CD4-positive, alpha-beta T cell treated with Interleukin-6 at 100 ng/mL for 8 hours (primary cell): Measurements from ENCODE around the gene ARHGAP26.

ENCODE experiments used
- DNase-seq: peaks from one replicate; pipeline ENCODE4 v3.0.0-alpha.2; 2020; ENCODE audit warnings: mixed read lengths, low spot score

The ARHGAP26 gene

DNA sequence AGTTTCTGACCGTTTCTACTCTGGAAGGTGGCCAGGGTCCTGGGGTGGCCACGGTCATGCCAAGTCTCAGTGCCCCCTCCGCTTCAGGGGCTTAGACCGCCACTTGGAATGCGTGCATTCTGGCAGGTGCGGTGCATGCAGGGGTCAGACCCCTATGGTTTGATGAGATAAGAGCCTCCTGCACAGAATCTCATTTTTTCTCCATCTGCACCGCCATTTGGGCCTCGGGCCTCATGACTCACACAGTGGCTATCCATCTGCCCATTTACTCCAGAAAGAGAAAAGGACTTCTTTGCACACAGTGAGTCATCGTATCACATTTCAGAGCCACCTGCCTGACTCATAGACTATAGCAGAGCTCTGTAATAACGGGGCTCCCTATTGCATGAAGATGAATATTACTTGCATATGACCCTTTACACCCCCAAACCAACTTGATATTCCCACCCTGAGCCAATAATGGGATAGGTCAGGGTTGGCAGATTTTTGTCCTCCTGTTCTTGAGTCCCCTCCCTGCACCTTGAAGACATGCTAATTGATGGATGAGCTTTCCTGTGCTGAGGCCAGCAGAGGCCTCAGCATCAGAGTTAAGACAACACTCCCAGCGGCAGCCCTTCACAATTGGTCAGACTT lies 475.9 kb downstream of the ARHGAP26 start:
- no peak for DNase-seq

DNA sequence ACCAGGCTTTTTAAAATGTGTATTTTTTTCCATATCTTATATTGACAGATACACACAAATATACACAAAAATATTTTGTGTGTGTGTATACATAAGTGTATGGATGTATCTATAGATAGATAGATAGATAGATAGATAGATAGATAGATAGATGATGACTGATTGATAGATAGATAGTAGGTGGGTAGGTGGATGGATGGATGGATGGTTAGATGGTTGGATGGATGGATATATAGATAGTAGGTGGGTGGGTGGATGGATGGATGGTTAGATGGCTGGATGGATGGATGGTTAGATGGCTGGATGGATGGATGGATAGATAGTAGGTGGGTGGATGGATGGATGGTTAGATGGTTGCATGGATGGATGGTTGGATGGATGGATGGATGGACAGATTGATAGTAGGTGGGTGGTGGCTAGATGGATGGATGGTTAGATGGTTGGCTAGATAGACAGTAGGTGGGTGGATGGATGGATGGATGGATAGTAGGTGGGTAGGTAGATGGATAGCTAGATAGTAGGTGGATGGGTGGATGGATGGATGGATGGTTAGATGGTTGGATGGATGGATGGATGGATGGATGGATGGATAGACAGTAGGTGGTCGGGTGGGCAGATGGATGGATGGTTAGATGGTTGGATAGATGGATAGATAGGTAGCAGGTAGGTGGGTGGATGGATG lies 477.1 kb downstream of the ARHGAP26 start:
- no peak for DNase-seq

- DNase-seq: no peak
These were observed 478.2 kb downstream of the ARHGAP26 start for GRCh38 chr5:143248391-143248790.

GRCh38 chr5:143248822-143249579 lies 478.8 kb downstream of the ARHGAP26 start:
- no peak for DNase-seq

GRCh38 chr5:143249851-143250250 lies 479.7 kb downstream of the ARHGAP26 start:
- DNase-seq: no peak

DNA sequence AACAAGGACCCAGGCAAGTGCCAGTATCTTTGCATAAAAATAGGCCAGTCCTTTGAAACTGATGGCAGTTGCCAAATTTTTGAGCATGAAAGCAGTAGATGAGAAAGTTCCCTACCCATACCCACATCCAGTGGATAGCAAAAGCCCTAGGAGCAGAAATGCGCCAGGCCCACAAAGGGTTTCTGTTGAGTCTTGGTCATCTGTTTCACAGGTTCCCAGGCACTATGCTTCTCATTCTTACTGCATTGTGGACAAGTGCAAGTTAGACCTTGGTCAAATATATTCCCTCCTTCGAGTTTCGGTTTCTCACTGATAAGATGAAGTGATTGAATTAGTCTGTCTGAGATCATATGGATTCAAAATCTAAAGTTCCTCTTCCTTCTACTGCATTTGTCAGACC lies 481.0 kb downstream of the ARHGAP26 start:
- DNase-seq: no peak

DNA sequence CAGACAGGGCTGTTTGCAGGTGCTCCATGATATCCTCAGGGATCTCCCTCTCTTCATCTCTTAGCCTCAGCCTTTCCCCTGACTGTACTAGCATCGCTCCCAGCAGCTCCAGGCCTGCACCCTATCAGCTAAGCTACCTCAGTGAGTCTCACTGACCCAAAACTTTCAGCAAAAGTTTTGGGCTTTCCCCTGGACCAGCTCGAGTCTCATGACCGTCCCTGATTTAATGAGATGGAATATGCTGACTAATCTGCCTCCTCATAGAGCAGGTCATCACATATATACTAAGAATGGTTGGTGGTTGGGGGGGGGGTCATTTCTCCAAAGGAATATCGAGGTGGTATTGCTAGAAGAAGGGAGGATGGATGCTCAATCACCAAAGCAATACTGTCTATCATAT lies 481.8 kb downstream of the ARHGAP26 start:
- DNase-seq: no peak

DNA sequence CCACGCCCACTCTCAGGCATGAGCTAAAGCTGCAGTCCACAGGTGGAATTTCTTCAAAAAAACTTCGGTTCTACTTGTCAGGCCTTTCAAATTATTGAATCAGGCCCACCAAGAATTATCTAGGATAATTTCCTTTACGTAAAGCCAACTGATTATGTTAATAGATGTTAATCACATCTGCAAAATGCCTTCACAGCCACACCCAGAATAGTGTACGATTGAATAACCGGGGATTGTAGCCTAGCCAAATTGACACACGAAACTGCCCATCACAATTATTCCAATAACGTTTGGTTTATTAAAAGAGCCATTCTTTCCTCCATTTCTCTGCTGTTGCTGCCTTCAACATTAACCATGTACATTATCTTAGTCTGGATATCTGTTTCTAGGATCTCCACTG lies 484.6 kb downstream of the ARHGAP26 start:
- DNase-seq: no peak

DNA sequence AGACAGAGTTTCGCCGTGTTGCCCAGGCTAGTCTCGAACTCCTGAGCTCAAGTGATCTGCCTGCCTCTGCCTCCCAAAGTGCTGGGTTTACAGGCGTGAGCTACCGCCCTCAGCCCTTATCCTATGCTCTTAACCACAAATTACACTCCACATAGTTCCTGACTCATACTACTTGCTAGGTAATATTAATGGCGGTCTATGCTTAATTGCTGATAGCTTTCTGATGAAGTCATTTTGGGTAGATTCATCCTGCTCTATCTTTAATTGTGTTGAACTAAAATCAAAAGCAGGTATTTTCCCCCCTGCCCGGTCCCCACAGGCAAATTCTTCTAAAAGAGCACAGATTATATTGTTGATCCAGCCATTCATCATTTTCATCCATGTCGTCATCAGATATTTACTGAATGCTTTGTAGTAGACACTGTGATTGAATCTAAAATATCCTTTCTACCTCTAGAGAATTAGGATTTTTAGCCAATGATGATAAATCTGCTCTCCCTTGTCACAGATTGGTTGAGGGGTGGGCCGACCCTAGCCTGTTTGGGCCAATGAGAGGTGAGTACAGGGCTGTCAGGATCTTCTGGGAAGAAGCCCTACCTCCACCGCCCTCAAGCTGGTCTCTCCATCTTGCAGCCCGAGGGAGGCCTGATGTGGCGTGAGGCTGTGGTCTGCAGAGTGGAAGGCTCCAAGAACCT lies 488.5 kb downstream of the ARHGAP26 start:
- DNase-seq: no peak

DNA sequence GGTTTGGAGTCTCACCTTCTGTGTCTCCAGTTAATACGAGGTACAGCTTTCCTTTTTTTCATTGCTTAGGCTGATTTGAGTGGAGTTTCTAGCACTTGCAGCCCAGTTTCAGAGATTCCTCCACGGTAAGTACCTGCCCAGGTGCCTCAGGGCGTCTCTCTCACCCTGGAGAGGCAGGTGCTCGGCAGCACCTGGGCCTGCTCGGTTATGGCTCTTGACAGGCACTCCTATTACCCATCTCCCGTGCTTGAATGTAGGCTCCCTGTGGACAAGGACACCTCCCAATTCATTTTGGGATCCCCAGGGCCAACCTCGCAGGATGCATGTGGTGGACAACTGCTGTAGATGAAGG lies 489.1 kb downstream of the ARHGAP26 start:
- no peak for DNase-seq

DNA sequence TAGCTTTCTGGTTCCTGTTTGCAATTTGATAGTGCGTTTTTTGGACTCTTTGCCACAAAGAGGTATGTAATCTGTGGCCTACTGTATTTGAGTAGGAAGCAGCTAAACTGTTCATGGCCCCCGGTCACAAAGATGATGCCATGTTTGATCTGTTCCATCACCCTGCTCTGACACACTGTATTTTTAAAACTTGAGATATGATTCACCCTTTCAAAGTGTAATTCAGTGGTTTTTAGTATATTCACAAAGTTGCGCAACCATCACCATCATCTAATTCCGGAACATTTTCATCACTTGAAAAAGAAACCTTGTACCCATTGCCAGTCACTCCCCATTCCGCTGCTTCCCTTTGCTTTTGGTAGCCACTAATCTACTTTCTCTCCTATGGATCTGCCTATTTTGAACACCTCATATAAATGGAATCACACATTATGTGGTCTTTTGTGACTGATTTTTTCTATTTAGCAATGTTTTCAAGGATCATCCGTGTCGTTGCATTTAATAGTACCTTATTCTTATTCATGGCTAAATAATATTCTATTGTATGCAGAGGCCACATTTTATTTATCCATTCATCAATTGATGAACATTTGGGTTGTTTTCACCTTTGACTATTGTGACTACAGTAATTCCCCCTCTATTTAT lies 491.7 kb downstream of the ARHGAP26 start:
- DNase-seq: no peak

DNA sequence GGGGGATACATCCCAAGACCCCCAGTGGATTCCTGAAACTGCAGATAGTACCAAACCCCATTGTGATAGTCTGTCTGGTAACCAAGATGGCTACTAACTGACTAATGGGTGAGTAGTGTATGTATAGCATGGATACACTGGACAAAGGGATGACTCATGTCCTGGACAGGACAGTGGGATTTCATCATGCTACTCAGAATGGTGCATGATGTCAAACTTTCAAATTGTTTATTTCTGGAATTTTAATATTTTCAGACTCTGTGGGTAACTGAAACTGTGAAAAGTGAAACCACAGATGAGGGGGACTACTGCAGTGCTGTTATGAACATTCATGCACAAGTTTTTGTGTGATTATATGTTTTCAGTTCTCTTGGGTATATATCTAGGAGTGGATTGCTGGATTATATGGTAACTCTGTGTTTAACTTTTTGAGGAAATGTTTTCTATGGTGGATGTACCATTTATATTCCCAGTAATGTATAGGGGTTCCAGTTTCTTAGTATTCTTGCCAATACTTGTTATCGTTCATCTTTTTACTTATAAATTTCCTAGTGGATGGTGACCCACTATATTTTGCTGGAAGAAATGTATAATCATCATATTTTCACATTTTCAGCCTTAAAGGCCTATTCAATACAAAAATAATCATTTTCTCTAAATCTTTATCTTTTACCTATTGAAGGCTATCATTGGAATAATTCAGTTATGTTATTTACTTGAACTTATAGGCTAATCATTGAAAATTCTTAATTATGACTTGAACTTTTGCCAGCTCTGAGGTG lies 492.4 kb downstream of the ARHGAP26 start:
- DNase-seq: no peak

DNA sequence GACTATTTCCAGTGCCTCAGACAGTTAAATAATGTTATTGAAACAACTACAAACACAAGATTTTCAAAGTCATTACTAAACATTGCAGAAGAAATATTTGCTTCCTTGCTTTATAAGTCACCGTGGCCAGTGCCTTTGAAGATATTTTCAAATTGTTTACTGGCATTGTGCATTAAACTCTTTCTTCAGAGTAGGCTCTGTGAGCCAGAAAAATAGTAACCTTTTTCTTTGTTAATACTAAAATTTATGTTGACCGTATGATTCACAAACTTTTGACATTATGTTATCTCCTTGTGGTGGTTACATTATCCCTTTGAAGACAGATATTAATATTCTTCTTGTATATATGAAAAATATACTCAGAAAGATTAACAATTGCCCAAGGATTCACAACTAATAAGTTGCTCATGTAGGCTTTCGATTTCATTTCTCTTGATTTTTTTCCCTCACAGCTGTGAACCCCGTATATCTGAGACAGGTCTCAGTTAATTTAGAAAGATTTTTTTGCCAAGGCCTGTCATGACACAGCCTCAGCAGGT lies 493.2 kb downstream of the ARHGAP26 start:
- no peak for DNase-seq

DNA sequence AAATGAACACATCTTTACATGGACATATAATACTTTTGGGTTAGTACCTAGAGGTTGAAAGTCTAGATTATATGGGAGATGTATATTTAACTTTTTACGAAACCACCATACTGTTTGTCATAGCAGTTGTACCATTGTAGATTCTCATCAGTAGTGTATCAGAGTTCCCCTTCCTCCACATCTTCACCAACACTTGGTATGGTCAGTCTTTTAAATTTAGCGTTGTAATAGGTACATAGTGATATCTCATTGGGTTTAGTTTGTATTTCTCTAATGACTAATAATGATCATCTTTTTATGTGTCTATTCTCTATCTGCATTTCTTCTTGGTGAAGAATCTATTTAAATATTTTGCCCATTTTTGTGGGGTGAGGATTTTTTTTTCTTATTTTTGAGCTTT lies 495.8 kb downstream of the ARHGAP26 start:
- no peak for DNase-seq

DNA sequence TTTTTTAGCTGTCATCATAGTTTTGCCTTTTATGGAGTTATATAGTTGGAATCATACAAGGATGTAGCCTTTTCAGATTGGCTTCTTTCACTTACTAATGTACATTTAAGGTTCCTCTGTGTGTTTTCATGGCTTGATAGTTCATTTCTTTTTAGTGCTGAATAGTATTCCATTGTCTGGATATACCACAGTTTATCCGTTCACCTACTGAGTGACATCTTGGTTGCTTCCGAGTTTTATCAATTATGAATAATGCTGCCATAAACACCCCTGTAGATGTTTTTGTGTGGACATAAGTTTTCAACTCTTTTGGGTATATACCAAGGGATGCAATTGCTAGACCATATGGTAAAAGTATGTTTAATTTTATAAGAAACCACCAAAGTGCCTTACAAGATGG lies 497.0 kb downstream of the ARHGAP26 start:
- no peak for DNase-seq

DNA sequence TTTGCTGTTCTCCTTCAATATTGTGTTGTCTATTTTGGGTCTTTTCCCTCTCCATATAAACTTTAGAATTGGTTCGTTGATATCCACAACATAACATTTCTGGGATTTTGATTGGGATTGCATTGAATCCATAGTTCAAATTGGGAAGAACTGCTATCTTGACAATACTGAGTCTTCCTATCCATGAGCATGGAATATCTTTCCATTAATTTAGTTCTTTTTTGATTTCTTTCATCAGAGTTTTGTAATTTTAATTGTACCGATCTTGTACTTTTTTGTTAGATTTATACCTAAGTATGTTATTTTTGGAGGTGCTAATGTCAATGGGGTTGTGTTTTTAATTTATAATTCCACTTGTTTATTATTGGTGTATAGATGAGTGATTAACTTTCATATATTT lies 498.2 kb downstream of the ARHGAP26 start:
- DNase-seq: no peak

DNA sequence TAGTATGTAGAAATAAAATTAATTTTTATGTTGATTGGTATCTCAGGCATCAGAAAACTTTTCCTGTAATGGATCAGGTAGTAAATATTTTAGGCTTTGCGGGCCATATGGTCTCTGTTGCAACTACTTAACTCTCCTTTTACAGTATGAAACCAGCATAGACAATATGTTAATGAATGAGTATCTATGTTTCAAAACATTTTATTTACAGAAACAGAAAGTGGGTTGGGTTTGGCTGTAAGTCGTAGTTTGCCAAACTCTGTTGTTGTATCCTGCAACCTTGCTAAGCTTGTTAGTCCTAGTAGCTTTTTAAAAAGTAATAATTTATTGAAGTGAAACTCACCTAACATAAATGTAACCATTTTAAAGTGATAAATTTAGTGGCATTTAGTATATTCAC lies 501.3 kb downstream of the ARHGAP26 start:
- DNase-seq: no peak

DNA sequence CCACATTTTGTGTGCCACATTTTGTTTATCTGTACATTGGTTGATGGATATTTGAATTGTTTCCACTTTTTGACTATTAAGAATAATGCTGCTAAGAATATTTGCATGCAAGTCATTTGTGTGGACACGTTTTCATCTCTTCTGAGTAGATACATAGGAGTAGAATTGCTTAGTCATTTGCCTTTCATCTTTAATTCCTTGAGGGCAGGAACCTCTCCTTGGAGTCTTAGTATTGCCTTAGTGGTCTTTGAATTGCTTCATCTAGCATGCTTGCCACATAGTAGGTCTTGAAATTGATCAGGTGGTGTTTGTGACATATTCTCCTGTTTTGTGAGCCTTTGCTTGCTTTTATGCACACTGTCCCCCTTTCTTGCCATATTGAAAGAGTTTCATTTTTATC lies 504.8 kb downstream of the ARHGAP26 start:
- no peak for DNase-seq

- DNase-seq: no peak
These were observed 505.6 kb downstream of the ARHGAP26 start for GRCh38 chr5:143275512-143276363.

- no peak for DNase-seq
These were observed 507.4 kb downstream of the ARHGAP26 start for GRCh38 chr5:143277536-143277935.
